22Rv1 (cell line): ENCODE data around the gene ZNF366.

Experiments
- H3K27ac ChIP-seq: fragments of 450-650 bp; 2 replicates; pipeline ENCODE4 v1.5.1; 2017
- CTCF ChIP-seq: fragments of 450-650 bp; IDR thresholded peaks from 2 replicates; pipeline ENCODE4 v1.5.1; 2017; ENCODE audit warnings: mild to moderate bottlenecking
- ZFX ChIP-seq: fragments of 450-650 bp; IDR thresholded peaks from 2 replicates; pipeline ENCODE4 v1.6.1; 2017; ENCODE audit warnings: antibody characterized with exemption, borderline replicate concordance

The ZNF366 gene

DNA sequence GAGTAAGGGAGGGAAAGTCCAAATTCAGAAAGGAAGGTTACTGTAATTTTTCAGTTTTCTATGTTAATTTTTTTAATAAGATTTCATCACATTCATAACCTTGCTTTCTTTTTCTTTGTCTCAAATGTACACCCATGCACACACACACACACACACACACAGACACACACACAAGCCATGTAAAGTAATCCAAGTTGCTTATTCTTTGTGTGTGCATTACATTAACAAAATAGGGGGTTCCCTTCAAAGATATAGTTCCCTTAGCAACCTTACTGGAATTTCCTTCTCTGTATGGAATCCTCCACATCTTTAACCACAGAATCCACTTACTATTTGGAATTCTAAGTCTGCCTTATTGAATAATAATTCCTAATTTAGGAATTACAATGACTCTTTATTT, 32.7 kb downstream of the ZNF366 start:
- H3K27ac ChIP-seq: no peak overlapping the region
- TF ChIP-seq CTCF (no peak), ZFX (no peak)

GRCh38 chr5:72474046-72474500, 33.1 kb downstream of the ZNF366 start:
- TF ChIP-seq ZFX: no peak
- no peak for TF ChIP-seq CTCF
- H3K27ac ChIP-seq: no peak overlapping the region

GRCh38 chr5:72472666-72473422, 34.4 kb downstream of the ZNF366 start:
- TF ChIP-seq ZFX (no peak), CTCF (no peak)
- H3K27ac ChIP-seq: no peak overlapping the region

DNA sequence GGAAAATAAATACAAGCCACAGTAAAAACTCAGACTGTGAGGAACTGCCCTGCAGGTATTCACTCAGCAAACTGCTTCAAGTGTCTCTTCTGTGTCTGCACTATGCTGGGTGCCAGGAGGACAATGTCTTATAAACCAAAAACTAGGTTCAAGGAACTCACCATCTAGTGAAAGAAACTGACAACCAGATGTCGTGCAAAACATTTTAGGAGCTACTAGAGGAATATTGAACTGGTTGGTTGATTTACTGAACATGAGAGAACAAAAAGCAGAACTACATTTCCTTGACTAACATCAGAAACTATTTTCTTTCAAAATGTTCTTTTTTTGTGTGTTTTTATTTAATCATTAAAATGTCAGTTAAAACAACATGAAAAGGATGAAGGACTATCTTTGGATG, 35.2 kb downstream of the ZNF366 start:
- H3K27ac ChIP-seq: no peak overlapping the region
- TF ChIP-seq ZFX (no peak), CTCF (no peak)

DNA sequence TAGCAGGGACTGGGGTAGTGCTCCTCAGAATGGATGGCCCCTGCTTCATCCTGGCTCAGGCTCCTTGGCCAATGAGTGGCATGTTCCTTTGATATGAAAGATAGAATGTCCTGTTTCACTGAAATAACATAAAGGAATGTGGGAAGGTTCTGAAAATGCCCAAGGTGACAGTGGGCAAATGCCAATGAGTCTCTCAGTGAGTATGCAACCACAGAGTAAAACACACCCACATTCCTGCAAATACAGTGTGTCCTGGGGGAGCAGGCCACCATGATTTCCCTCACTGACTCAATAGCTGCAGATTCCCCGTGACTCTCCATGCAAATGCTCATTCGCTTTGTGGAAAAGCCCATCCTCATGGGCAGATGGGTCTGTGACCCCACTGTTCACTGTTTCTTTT, 36.4 kb downstream of the ZNF366 start:
- no peak overlapping the region for H3K27ac ChIP-seq

GRCh38 chr5:72468606-72469005, 38.6 kb downstream of the ZNF366 start:
- H3K27ac ChIP-seq: no peak overlapping the region
- TF ChIP-seq CTCF: no peak
- TF ChIP-seq ZFX: no peak

More for the DNA sequence above, 36.4 kb downstream of the ZNF366 start:
- TF ChIP-seq CTCF: no peak
- no peak for TF ChIP-seq ZFX

GRCh38 chr5:72468024-72468423, 39.2 kb downstream of the ZNF366 start:
- TF ChIP-seq CTCF (no peak), ZFX (no peak)
- no peak overlapping the region for H3K27ac ChIP-seq
